RWPE2 (cell line): ENCODE results near the gene AFF1.
"Not testable (repeated sequence)": the region's sequence is repeated elsewhere in the genome, so short reads cannot be mapped to it uniquely, and the experiment has no call there.

Experiments
- ATAC-seq: fragments of 200-7000 bp; cut with Tn5 transposase; 3 replicates; pipeline ENCODE4 v1.9.1; 2021; ENCODE audit warnings: low read depth
- DNase-seq: peaks from one replicate; pipeline ENCODE4 v3.0.0-alpha.2; 2020; ENCODE audit warnings: low spot score
- H3K27ac ChIP-seq: fragments of 450-650 bp; 2 replicates; pipeline ENCODE4 v1.5.1; 2017; ENCODE audit warnings: mild to moderate bottlenecking; ENCODE audit not compliant: poor library complexity, severe bottlenecking
- H3K27me3 ChIP-seq: fragments of 250-450 bp; sonication (Bioruptor Pico); 2 replicates; pipeline ENCODE4 v1.5.1; 2021; ENCODE audit warnings: mild to moderate bottlenecking, moderate library complexity; ENCODE audit not compliant: insufficient read depth, poor library complexity, severe bottlenecking
- H3K36me3 ChIP-seq: fragments of 250-450 bp; sonication (Bioruptor Pico); 2 replicates; pipeline ENCODE4 v1.5.1; 2020; ENCODE audit warnings: low read depth, mild to moderate bottlenecking, moderate library complexity
- H3K4me1 ChIP-seq: fragments of 250-450 bp; sonication (Bioruptor Pico); 2 replicates; pipeline ENCODE4 v1.5.1; 2021; ENCODE audit warnings: mild to moderate bottlenecking, moderate library complexity; ENCODE audit not compliant: insufficient read depth, poor library complexity, severe bottlenecking
- H3K4me3 ChIP-seq: fragments of 250-450 bp; sonication (Bioruptor Pico); 2 replicates; pipeline ENCODE4 v1.5.1; 2021; ENCODE audit warnings: mild to moderate bottlenecking, moderate library complexity; ENCODE audit not compliant: severe bottlenecking
- H3K9me3 ChIP-seq: fragments of 250-450 bp; sonication (Bioruptor Pico); 2 replicates; pipeline ENCODE4 v1.5.1; 2021; ENCODE audit warnings: mild to moderate bottlenecking, moderate library complexity; ENCODE audit not compliant: severe bottlenecking
- CTCF ChIP-seq: fragments of 450-650 bp; IDR thresholded peaks from one replicate; pipeline ENCODE4 v1.5.1; 2017; ENCODE audit warnings: mild to moderate bottlenecking, moderate library complexity; ENCODE audit not compliant: poor library complexity, severe bottlenecking

The AFF1 gene

DNA sequence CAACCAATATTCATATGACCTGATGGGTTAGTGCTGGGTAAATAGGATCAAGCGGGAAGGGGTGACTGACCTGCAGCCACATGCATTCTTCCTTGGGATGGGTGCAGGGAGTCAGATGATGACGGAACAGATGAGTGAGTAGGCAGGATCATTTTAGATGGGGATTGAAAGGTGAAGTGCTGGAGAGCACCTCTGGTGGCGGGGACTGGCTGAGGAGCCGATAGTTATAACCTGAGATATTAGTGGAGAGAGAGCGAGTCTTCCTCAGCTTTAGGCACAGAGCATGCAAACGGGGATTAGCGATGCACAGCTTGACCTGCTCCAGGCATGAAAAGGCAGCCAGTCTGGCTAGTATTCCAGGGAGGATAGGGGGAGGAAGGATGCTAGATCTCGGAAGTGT, 99.1 kb downstream of the AFF1 start:
- H3K27me3 ChIP-seq: no peaks in the 10 kb centered on the region
- no peak overlapping the region for H3K4me3 ChIP-seq
- DNase-seq (no peak), ATAC-seq (no peak)
- no peak for TF ChIP-seq CTCF
- no peak overlapping the region for H3K27ac ChIP-seq
- no peaks in the 10 kb centered on the region for H3K9me3 ChIP-seq
- H3K4me1 ChIP-seq: peaks cover 39% of the 10 kb centered on the region
- H3K36me3 ChIP-seq: no peaks in the 10 kb centered on the region

- Histone ChIP-seq H3K4me3 (no peak overlapping the region), H3K9me3 (no peaks in the 10 kb centered on the region), H3K27me3 (no peaks in the 10 kb centered on the region), H3K27ac (no peak overlapping the region), H3K36me3 (no peaks in the 10 kb centered on the region), H3K4me1 (peaks cover 42% of the 10 kb centered on the region)
- ATAC-seq (no peak), DNase-seq (no peak)
- no peak for TF ChIP-seq CTCF
These were observed 99.7 kb downstream of the AFF1 start for GRCh38 chr4:87034527-87034926.

DNA sequence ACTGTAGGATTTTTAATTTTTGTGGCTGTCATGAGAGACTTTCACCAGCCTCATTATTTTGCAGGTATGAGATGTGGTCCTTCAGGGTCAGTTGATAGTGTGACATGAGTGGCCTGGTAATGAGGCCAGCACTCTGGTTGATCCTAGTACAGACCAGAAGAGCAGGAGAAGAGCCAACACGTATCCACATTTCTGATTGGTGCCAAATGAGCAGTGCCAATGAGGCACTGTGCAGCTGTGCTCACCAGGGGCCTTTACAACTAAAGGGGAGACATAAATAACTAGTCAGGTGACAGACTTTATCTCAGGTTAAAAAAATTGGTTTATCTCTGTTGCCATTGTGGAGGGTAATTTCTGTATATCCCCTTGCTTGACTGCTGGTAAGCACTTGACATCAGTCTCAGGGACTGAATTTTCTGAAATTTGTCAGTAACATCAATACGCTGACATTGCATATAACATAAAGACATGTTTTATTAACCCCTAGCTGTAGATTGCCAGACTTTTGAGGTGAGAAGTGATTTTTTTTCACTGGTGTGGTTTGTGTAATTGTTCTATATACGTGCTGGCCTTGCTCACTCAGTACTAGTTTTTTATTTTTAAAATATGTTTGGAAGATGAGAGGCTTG, 101.2 kb downstream of the AFF1 start:
- H3K36me3 ChIP-seq: no peaks in the 10 kb centered on the region

DNA sequence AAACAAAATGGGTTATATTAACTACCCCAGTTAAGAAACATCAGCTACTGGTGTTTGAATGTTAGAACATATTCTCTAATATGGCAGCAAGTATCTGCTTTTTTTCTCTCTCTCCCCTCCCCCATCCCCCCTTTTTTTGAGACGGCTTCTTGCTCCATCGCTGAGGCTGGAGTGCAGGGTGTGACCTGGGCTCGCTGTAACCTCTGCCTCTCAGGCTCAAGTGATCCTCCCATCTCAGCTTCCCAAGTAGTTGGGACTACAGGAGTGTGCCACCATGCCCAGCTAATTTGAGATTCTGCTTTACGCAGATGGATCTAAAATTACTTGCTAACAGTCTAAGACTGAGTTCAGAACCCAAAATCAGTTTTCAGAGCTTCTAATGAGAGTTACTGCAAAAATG, 101.9 kb downstream of the AFF1 start:
- Histone ChIP-seq H3K27me3 (no peaks in the 10 kb centered on the region), H3K9me3 (no peaks in the 10 kb centered on the region), H3K36me3 (no peaks in the 10 kb centered on the region), H3K4me1 (peaks cover 37% of the 10 kb centered on the region), H3K4me3 (no peak overlapping the region), H3K27ac (no peak overlapping the region)
- ATAC-seq: no peak
- no peak for TF ChIP-seq CTCF
- DNase-seq: no peak

More for the DNA sequence above, 101.2 kb downstream of the AFF1 start:
- no peak for TF ChIP-seq CTCF
- no peaks in the 10 kb centered on the region for H3K27me3 ChIP-seq
- DNase-seq (no peak), ATAC-seq (no peak)
- H3K9me3 ChIP-seq: no peaks in the 10 kb centered on the region
- peaks cover 42% of the 10 kb centered on the region for H3K4me1 ChIP-seq
- H3K27ac ChIP-seq: no peak overlapping the region
- no peak overlapping the region for H3K4me3 ChIP-seq

- not testable (repeated sequence) for DNase-seq, H3K27ac ChIP-seq, H3K4me3 ChIP-seq, H3K27me3 ChIP-seq, H3K36me3 ChIP-seq, H3K9me3 ChIP-seq, ATAC-seq
- H3K4me1 ChIP-seq: peaks cover 36% of the 10 kb centered on the region
These were observed 102.4 kb downstream of the AFF1 start for GRCh38 chr4:87037171-87037570.
